ENCODE results near the gene TMEM235. TPM values are rescaled to one million over a fixed set of nuclear protein-coding genes. Genes with fewer than 3 reads are reported as not detected.

The TMEM235 gene
- total and polyA plus RNA-seq, 9 of the 15 experiments (the other 6 are each of a cell fraction or from before 2014, with no cell fraction given), result not detected

DNA sequence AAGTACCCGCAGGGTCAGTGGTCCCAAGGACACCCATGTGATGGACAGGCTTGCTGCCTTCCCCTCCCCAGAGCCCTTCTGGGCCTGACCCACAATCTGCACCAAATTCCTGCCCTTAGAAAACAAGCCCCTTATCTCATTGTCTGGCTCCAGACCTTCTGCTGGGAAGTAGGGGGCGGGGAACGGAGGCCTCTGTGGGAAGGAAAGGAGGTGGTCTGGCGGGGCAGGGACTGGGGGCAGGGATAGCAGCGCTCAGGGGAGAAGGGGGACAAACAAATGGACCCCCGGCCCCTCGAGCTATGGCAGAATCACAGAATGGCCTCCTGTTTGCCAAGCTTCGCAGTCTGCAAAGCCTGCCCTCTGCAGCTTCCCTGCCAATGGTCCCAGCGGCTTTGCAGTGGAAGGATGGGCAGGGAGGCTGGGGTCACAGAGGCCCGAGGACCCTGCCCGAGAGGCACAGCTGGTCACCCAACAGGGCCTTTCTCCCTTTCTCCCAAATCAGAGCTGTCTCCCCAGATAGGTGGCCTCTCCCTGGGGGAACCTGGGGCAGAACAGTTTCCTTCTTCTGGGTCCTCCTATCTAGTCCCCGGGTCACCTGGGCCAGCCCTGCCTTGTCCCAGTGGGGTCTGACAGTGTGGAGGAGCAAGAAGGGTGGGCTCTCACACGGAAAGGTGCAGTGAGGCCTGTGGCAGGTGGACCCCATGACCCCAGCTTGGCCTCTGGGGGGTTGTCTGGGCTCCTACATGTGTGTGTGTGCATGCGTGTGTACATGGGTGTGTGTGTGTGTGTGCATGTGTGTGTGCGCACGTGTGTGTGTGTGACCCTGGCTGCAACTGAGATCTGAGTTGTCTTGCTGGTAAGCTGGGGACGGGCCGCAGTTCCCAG, 25.5 kb downstream of the TMEM235 start (continued):
- TF ChIP-seq, protein P1, sequence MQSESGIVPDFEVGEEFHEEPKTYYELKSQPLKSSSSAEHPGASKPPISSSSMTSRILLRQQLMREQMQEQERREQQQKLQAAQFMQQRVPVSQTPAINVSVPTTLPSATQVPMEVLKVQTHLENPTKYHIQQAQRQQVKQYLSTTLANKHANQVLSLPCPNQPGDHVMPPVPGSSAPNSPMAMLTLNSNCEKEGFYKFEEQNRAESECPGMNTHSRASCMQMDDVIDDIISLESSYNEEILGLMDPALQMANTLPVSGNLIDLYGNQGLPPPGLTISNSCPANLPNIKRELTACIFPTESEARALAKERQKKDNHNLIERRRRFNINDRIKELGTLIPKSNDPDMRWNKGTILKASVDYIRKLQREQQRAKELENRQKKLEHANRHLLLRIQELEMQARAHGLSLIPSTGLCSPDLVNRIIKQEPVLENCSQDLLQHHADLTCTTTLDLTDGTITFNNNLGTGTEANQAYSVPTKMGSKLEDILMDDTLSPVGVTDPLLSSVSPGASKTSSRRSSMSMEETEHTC (IDR thresholded peaks at IDR 0.05), result no peak
- TF ChIP-seq FUS (optimal IDR thresholded peaks at IDR 0.05; ENCODE audit: low read depth, low read length) (no peak), CBFA2T2 (conservative IDR thresholded peaks at IDR 0.05) (peak; percentile 26; the same call in 1 of the 2 replicates)

DNA sequence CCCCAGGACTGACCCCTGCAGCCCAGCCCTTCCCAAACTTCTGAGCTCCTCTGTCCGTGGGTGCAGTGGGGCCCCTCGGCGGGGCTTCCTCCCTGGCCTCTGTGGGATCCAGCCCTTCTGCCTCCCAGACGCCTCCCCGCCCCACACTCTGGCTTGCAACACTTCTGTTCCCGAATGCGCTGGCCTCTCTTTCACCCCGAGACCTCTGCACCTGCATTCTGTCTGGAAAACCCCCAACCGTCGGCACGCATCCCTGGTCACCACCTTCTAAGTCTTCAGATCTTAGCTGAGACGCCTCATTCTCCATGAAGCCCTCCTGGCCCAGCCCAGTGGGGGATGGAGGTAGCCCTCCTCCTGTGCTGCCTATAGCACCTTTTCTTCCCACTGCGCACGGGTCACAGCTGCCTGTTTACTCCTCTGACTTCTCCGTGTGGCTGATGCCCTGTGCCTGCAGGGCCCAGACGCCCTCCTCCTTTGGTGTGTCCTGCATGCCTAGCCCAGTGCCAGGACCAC, 26.4 kb downstream of the TMEM235 start:
- intact Hi-C loops (cut with micrococcal nuclease), result no loop called here
- POLR2A ChIA-PET, result interaction anchor here (0.6 to 1.6 kb wide), 3 partner anchors 11 to 110 kb away, joined by 3 to 7 read pairs (median 3); no protein-coding TSS in a partner anchor
- ATAC-seq, result peak; percentile 28; the same call in 2 of the 3 replicates
- Histone ChIP-seq H2AFZ (ENCODE audit: low read depth, low read length) (peak overlapping the region; percentile 53), H3K9ac (ENCODE audit: insufficient read depth in 1 of 2, low read depth in 2 of 2, low read length in 2 of 2) (peak overlapping the region; percentile 74 to 89), H4K20me1 (replicated peaks; ENCODE audit: control insufficient read depth, insufficient read depth, low read length) (no peaks in the 10 kb centered on the region), H3K4me2 (ENCODE audit: insufficient read depth, low read length) (peak overlapping the region; percentile 82), H3K36me3 (ENCODE audit: control insufficient read depth, insufficient read depth, low read length) (no peaks in the 10 kb centered on the region), H3K4me1 (replicated peaks in 1 of 2; ENCODE audit: control insufficient read depth in 2 of 2, insufficient read depth in 2 of 2, low read length in 2 of 2) (peaks cover 71 to 86% of the 10 kb centered on the region in 2 experiments), H3K9me3 (replicated peaks; ENCODE audit: control insufficient read depth, insufficient read depth, low read depth, low read length) (no peaks in the 10 kb centered on the region), H3K9me1 (ENCODE audit: control insufficient read depth, insufficient read depth, low read length) (no peaks in the 10 kb centered on the region), H3K27ac (ENCODE audit: extremely low read depth, low read depth, low read length) (peak overlapping the region; percentile 78), H3K27me3 (ENCODE audit: control insufficient read depth in 2 of 2, insufficient read depth in 2 of 2, low read length in 2 of 2) (no peaks in the 10 kb centered on the region), H3K79me2 (ENCODE audit: control insufficient read depth, insufficient read depth, low read length) (peaks cover 25% of the 10 kb centered on the region), H3K4me3 (peak overlapping the region; percentile 35)
- peak in 2 of 4 experiments; percentile 28 to 59 for DNase-seq (ENCODE audit: extremely low read depth in 1 of 4, low spot score in 3 of 4)
- WGBS (ENCODE audit: insufficient coverage, low coverage, missing lambda C conversion rate), result 4% methylated on average over 15 of the region's 16 CpGs
- CTCF ChIA-PET (ENCODE audit: low intra/inter-chr PET ratio), result no interaction called here
- in situ Hi-C loops (cut with MboI), result no loop called here
- BruUV-seq (replicated peaks), result no TSS peak
- peak; percentile 59 for FAIRE-seq
- no peak for TF ChIP-seq SIRT6 (IDR thresholded peaks at IDR 0.05; ENCODE audit: low read depth, low read length)
- peak; percentile 69; the same call in 1 of the 2 replicates for TF ChIP-seq SMAD4 (CRISPR knock-in tag; conservative IDR thresholded peaks at IDR 0.05)
- TF ChIP-seq, protein P2, sequence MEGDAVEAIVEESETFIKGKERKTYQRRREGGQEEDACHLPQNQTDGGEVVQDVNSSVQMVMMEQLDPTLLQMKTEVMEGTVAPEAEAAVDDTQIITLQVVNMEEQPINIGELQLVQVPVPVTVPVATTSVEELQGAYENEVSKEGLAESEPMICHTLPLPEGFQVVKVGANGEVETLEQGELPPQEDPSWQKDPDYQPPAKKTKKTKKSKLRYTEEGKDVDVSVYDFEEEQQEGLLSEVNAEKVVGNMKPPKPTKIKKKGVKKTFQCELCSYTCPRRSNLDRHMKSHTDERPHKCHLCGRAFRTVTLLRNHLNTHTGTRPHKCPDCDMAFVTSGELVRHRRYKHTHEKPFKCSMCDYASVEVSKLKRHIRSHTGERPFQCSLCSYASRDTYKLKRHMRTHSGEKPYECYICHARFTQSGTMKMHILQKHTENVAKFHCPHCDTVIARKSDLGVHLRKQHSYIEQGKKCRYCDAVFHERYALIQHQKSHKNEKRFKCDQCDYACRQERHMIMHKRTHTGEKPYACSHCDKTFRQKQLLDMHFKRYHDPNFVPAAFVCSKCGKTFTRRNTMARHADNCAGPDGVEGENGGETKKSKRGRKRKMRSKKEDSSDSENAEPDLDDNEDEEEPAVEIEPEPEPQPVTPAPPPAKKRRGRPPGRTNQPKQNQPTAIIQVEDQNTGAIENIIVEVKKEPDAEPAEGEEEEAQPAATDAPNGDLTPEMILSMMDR (IDR thresholded peaks at IDR 0.05 in 2 of 3, conservative IDR thresholded peaks at IDR 0.05 in 1 of 3; ENCODE audit: insufficient read depth in 2 of 3, low read depth in 1 of 3, low read length in 3 of 3), result no peak
- TF ChIP-seq, protein P1 (IDR thresholded peaks at IDR 0.05), result no peak
- TF ChIP-seq NRF1 (conservative IDR thresholded peaks at IDR 0.05 in 1 of 2, IDR thresholded peaks at IDR 0.05 in 1 of 2), result no peak
- no peak for TF ChIP-seq BRCA1 (IDR thresholded peaks at IDR 0.05)
- TF ChIP-seq BRCA1 (CRISPR knock-in tag; IDR thresholded peaks at IDR 0.05), result no peak
- TF ChIP-seq, protein P3, sequence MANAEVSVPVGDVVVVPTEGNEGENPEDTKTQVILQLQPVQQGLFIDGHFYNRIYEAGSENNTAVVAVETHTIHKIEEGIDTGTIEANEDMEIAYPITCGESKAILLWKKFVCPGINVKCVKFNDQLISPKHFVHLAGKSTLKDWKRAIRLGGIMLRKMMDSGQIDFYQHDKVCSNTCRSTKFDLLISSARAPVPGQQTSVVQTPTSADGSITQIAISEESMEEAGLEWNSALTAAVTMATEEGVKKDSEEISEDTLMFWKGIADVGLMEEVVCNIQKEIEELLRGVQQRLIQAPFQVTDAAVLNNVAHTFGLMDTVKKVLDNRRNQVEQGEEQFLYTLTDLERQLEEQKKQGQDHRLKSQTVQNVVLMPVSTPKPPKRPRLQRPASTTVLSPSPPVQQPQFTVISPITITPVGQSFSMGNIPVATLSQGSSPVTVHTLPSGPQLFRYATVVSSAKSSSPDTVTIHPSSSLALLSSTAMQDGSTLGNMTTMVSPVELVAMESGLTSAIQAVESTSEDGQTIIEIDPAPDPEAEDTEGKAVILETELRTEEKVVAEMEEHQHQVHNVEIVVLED (CRISPR knock-in tag; IDR thresholded peaks at IDR 0.05), result peak; percentile 11; the same call in 1 of the 2 replicates
- 0 out of 2 replicates have a peak, but pooled peaks have one; percentile 16 for TF ChIP-seq ZNF77 (CRISPR knock-in tag; IDR thresholded peaks at IDR 0.05)
- TF ChIP-seq NFE2L1 (tag; IDR thresholded peaks at IDR 0.05; ENCODE audit: borderline replicate concordance, low read depth), result no peak
